GM21390 (cell line): ENCODE measurements around the gene ABRACL.
"Not testable (repeated sequence)": the region's sequence is repeated elsewhere in the genome, so short reads cannot be mapped to it uniquely, and the experiment has no call there.

Experiments
- ATAC-seq: cut with Tn5 transposase; IDR thresholded peaks from one replicate; pipeline ENCODE4 v1.9.1; 2021; ENCODE audit not compliant: unreplicated experiment

ABRACL gene

GRCh38 chr6:139028658-139029469, at the start of gene ABRACL:
Gene ABRACL (plus strand): TSS chr6:139028745. CDS start chr6:139034161, 5,416 bp downstream.
- peak; percentile 61 for ATAC-seq

GRCh38 chr6:138979365-138979764, 49.2 kb upstream of the ABRACL start:
- no peak for ATAC-seq

- ATAC-seq, result no peak
Measured at GRCh38 chr6:138979813-138980668, 48.5 kb upstream of the ABRACL start.

- ATAC-seq, result no peak
Measured at GRCh38 chr6:138981416-138981815, 47.1 kb upstream of the ABRACL start.

- ATAC-seq, result no peak
Measured at GRCh38 chr6:138986578-138986977, 42.0 kb upstream of the ABRACL start.

- ATAC-seq, result no peak
Measured at GRCh38 chr6:138987080-138987642, 41.4 kb upstream of the ABRACL start.

- ATAC-seq, result peak; percentile 89
Measured at GRCh38 chr6:138987643-138988468, 40.7 kb upstream of the ABRACL start, which contains the start of gene REPS1. Gene REPS1 (minus strand): TSS chr6:138988253. CDS start chr6:138987682, 571 bp downstream.

- peak; percentile 14 for ATAC-seq
Measured at GRCh38 chr6:138988469-138988834, 40.1 kb upstream of the ABRACL start.

- no peak for ATAC-seq
Measured at GRCh38 chr6:138989098-138989983, 39.2 kb upstream of the ABRACL start.

GRCh38 chr6:138991206-138991605, 37.3 kb upstream of the ABRACL start:
- no peak for ATAC-seq

- ATAC-seq, result not testable (repeated sequence)
Measured at GRCh38 chr6:138992965-138993364, 35.6 kb upstream of the ABRACL start.

- ATAC-seq, result not testable (repeated sequence)
Measured at GRCh38 chr6:138993410-138993809, 35.1 kb upstream of the ABRACL start.

- no peak for ATAC-seq
Measured at GRCh38 chr6:138996524-138996923, 32.0 kb upstream of the ABRACL start.

- no peak for ATAC-seq
Measured at GRCh38 chr6:138997136-138997535, 31.4 kb upstream of the ABRACL start.

GRCh38 chr6:138999949-139000725, 28.4 kb upstream of the ABRACL start:
- no peak for ATAC-seq

- ATAC-seq, result no peak
Measured at GRCh38 chr6:139003751-139004150, 24.8 kb upstream of the ABRACL start.

GRCh38 chr6:139006477-139006876, 22.1 kb upstream of the ABRACL start:
- ATAC-seq, result no peak

- ATAC-seq, result no peak
Measured at GRCh38 chr6:139007428-139007827, 21.1 kb upstream of the ABRACL start.

- no peak for ATAC-seq
Measured at GRCh38 chr6:139008117-139008516, 20.4 kb upstream of the ABRACL start.
